ENCODE measurements around the gene GNGT2. TPM values are rescaled to one million over a fixed set of nuclear protein-coding genes. Genes with fewer than 3 reads are reported as not detected.

GNGT2 gene
- total and polyA plus RNA-seq, 4 donors: 0.23 to 2.2 (median 1.1) TPM

DNA sequence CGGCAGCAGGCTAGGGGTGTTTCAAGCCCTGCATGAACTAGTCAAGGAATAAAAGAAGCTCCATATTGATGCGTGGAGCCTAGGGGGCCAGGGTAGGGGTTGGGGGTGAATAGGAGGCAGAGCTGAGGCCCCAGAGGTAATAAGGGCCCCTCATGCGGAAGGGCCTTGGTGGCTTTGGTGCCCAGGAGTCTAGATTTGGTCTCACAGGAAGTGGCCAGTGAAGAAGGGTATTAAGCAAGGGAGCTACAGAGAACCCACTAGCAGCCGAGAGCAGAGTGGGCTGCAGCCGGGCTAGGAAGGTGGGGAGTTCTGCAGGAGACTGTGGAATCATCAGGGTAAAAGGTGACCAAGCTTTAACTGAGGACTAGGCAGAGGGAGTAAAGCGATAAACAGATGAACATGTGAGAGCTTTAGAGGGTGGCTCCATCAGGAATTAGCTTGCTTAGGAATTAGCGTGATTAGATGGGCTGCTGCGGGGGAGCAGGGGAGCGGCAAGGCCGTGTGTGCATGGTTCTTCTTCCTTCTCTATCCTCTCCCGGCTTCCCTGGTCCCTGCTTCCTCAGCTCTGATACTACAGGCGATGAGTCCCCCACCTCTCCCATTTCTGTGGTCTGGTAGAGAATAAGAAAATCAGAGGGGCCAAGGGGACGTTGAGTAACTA, 9.8 kb downstream of the GNGT2 start:
- H3K27ac ChIP-seq (ENCODE audit: low read depth in 1 of 2, low read length in 2 of 2): no peak overlapping the region
- no peak for DNase-seq (ENCODE audit: low spot score)
- no peak overlapping the region for H3K4me3 ChIP-seq (ENCODE audit: low read depth in 1 of 3, low read length in 3 of 3)
- H3K27me3 ChIP-seq (ENCODE audit: control insufficient read depth in 4 of 4, insufficient read depth in 4 of 4, low read length in 3 of 4): no peaks in the 10 kb centered on the region
- H3K36me3 ChIP-seq (ENCODE audit: control insufficient read depth in 4 of 4, insufficient read depth in 3 of 4, low read depth in 1 of 4, low read length in 3 of 4): no peaks in the 10 kb centered on the region
- H3K4me1 ChIP-seq (ENCODE audit: control insufficient read depth in 4 of 4, insufficient read depth in 4 of 4, low read length in 3 of 4): no peaks in the 10 kb centered on the region
- H3K9me3 ChIP-seq (ENCODE audit: control insufficient read depth in 4 of 4, low read length in 3 of 4): no peaks in the 10 kb centered on the region
- WGBS: 87% methylated on average over 13 of the region's 13 CpGs
- H3K9ac ChIP-seq (ENCODE audit: low read depth in 1 of 2, low read length in 2 of 2): no peak overlapping the region
- no peak for TF ChIP-seq FOXA1 (IDR thresholded peaks at IDR 0.05)
- TF ChIP-seq, protein P1, sequence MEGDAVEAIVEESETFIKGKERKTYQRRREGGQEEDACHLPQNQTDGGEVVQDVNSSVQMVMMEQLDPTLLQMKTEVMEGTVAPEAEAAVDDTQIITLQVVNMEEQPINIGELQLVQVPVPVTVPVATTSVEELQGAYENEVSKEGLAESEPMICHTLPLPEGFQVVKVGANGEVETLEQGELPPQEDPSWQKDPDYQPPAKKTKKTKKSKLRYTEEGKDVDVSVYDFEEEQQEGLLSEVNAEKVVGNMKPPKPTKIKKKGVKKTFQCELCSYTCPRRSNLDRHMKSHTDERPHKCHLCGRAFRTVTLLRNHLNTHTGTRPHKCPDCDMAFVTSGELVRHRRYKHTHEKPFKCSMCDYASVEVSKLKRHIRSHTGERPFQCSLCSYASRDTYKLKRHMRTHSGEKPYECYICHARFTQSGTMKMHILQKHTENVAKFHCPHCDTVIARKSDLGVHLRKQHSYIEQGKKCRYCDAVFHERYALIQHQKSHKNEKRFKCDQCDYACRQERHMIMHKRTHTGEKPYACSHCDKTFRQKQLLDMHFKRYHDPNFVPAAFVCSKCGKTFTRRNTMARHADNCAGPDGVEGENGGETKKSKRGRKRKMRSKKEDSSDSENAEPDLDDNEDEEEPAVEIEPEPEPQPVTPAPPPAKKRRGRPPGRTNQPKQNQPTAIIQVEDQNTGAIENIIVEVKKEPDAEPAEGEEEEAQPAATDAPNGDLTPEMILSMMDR (IDR thresholded peaks at IDR 0.05; ENCODE audit: low read depth, low read length, missing input control): no peak
- no peak for TF ChIP-seq TAF1 (conservative IDR thresholded peaks at IDR 0.05)
- no peak for TF ChIP-seq NR2F2 (IDR thresholded peaks at IDR 0.05)
- TF ChIP-seq EGR1 (IDR thresholded peaks at IDR 0.05; ENCODE audit: low read depth in 2 of 2): no peak
- TF ChIP-seq, protein P2, sequence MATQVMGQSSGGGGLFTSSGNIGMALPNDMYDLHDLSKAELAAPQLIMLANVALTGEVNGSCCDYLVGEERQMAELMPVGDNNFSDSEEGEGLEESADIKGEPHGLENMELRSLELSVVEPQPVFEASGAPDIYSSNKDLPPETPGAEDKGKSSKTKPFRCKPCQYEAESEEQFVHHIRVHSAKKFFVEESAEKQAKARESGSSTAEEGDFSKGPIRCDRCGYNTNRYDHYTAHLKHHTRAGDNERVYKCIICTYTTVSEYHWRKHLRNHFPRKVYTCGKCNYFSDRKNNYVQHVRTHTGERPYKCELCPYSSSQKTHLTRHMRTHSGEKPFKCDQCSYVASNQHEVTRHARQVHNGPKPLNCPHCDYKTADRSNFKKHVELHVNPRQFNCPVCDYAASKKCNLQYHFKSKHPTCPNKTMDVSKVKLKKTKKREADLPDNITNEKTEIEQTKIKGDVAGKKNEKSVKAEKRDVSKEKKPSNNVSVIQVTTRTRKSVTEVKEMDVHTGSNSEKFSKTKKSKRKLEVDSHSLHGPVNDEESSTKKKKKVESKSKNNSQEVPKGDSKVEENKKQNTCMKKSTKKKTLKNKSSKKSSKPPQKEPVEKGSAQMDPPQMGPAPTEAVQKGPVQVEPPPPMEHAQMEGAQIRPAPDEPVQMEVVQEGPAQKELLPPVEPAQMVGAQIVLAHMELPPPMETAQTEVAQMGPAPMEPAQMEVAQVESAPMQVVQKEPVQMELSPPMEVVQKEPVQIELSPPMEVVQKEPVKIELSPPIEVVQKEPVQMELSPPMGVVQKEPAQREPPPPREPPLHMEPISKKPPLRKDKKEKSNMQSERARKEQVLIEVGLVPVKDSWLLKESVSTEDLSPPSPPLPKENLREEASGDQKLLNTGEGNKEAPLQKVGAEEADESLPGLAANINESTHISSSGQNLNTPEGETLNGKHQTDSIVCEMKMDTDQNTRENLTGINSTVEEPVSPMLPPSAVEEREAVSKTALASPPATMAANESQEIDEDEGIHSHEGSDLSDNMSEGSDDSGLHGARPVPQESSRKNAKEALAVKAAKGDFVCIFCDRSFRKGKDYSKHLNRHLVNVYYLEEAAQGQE (IDR thresholded peaks at IDR 0.05): no peak
- TF ChIP-seq YY1 (IDR thresholded peaks at IDR 0.05): no peak
- TF ChIP-seq, protein P3, sequence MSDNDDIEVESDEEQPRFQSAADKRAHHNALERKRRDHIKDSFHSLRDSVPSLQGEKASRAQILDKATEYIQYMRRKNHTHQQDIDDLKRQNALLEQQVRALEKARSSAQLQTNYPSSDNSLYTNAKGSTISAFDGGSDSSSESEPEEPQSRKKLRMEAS (IDR thresholded peaks at IDR 0.05): no peak

DNA sequence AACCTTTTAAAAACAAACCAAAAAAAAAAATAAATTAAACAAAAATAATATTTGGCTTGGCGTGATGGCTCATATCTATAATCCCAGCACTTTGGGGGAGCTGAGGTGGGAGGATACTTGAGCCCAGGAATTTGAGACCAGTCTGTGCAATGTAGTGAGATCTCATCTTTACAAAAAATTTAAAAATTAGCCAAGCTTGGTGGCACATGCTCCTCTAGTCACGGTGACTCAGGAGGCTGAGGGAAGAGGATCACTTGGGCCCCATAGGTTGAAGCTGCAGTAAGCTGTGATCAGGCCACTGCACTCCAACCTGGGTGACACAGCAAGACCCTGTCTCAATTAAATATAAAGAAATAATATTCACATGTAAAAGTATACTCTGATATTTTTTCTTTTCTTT, 12.2 kb downstream of the GNGT2 start:
- WGBS: 73% methylated on average over 2 of the region's 2 CpGs
- H3K36me3 ChIP-seq (ENCODE audit: control insufficient read depth in 4 of 4, insufficient read depth in 3 of 4, low read depth in 1 of 4, low read length in 3 of 4): no peaks in the 10 kb centered on the region
- H3K9me3 ChIP-seq (ENCODE audit: control insufficient read depth in 4 of 4, low read length in 3 of 4): no peaks in the 10 kb centered on the region
- H3K27ac ChIP-seq (ENCODE audit: low read depth in 1 of 2, low read length in 2 of 2): no peak overlapping the region
- peaks cover 0 to 7% (median 2%) of the 10 kb centered on the region in 4 donors for H3K4me1 ChIP-seq (ENCODE audit: control insufficient read depth in 4 of 4, insufficient read depth in 4 of 4, low read length in 3 of 4)
- no peak overlapping the region for H3K9ac ChIP-seq (ENCODE audit: low read depth in 1 of 2, low read length in 2 of 2)
- H3K27me3 ChIP-seq (ENCODE audit: control insufficient read depth in 4 of 4, insufficient read depth in 4 of 4, low read length in 3 of 4): no peaks in the 10 kb centered on the region
- H3K4me3 ChIP-seq (ENCODE audit: low read depth in 1 of 3, low read length in 3 of 3): no peak overlapping the region
- TF ChIP-seq YY1 (IDR thresholded peaks at IDR 0.05): no peak
- TF ChIP-seq JUND (IDR thresholded peaks at IDR 0.05): no peak
- TF ChIP-seq, protein P4, sequence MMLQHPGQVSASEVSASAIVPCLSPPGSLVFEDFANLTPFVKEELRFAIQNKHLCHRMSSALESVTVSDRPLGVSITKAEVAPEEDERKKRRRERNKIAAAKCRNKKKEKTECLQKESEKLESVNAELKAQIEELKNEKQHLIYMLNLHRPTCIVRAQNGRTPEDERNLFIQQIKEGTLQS (IDR thresholded peaks at IDR 0.05): no peak
- no peak for TF ChIP-seq GABPA (IDR thresholded peaks at IDR 0.05 in 1 of 2, conservative IDR thresholded peaks at IDR 0.05 in 1 of 2)
- TF ChIP-seq FOXA1 (IDR thresholded peaks at IDR 0.05): no peak
- no peak for TF ChIP-seq TAF1 (conservative IDR thresholded peaks at IDR 0.05)
- TF ChIP-seq SP1 (IDR thresholded peaks at IDR 0.05): no peak
- TF ChIP-seq, protein P2 (IDR thresholded peaks at IDR 0.05): no peak
- no peak for TF ChIP-seq RXRA (IDR thresholded peaks at IDR 0.05)
- no peak for TF ChIP-seq FOXA2 (IDR thresholded peaks at IDR 0.05)
- no peak for DNase-seq (ENCODE audit: low spot score)

All from liver (tissue), 9 donors.